ENCODE data around the gene ANAPC10.

DNA sequence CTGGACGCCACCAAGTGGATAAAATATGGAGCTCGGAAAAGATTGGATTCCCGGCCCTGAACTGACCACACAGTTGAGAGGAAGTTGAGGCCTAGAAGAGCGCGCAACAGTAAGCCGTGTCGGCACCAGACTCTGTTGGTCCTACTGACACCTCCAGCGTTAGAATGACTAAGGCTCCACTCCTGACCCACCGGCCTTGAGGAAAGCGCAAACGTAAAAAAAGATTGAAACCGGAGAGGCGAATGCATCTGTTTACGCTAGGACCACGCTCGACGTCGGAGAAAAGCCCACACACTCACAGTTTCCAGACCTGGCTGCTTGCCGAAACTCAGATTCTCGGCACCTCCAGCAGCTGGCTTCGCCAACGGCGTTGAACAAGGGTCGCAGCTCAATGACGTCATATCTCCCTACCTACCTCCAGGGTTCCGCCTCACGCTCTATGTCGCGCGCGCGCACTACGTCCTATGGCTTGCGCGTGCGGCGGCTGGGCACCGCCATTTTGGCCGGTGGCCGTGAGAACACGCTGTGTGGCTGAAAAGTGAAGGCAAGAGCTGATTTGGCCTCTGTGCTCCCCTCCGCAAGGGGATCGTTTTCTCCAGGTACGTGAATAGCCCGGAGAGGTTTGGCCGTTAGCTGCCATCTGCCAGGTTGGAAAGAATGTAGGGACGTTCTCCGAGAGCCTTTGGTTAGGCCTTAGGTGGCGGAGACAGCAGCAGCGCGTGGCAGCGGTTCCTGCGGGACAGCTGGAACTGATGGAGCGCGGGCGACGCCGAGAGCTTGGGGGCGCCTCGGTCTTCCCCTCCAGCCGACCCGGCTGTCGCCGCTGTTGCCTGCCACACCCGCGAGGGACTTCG, at the start of gene ANAPC10, which contains the start of gene ABCE1:
- peak; percentile 95 for TF ChIP-seq POLR2A (IDR thresholded peaks at IDR 0.05; ENCODE audit: low read length)
- no peak for TF ChIP-seq GATA1 (IDR thresholded peaks at IDR 0.05; ENCODE audit: low read depth, low read length)

Data from erythroblast (primary cell).